GM12878 (cell line): ENCODE results near the gene LRRC45. TPM values are rescaled to one million over a fixed set of nuclear protein-coding genes. Genes with fewer than 3 reads are reported as not detected.
A peak's percentile ranks its signal among the peaks of the same experiment; 100 is the strongest.

Experiments
- ATAC-seq: fragments of 200-7000 bp; cut with Tn5 transposase; 3 replicates; pipeline ENCODE4 v1.9.1; 2020; ENCODE audit warnings: mild to moderate bottlenecking, moderate library complexity
- BruUV-seq: library from RNA; stranded (reverse); fragments of 400-500 nt; replicated peaks from 2 replicates; lab custom pipeline; 2021; lab: Mats Ljungman, UMichigan
- CTCF ChIA-PET: fragments of 300-600 bp; sonication (Branson Sonifier 250); formaldehyde crosslinking; extraction: SDS; loops from one replicate; lab custom pipeline; 2021; ENCODE audit warnings: inconsistent platforms; lab: Yijun Ruan, JAX
- POLR2A ChIA-PET: fragments of 350-600 bp; formaldehyde crosslinking; extraction: SDS; loops from one replicate; lab custom pipeline; 2021; ENCODE audit warnings: inconsistent platforms; lab: Charles Lee
- RAD21 ChIA-PET: fragments of 300-600 bp; sonication (Branson Sonifier 250); formaldehyde crosslinking; loops from one replicate; lab custom pipeline; 2023; ENCODE audit warnings: antibody characterized with exemption; ENCODE audit not compliant: unreplicated experiment; lab: Charles Lee
- SMC1A ChIA-PET: fragments of 300-600 bp; sonication (Branson Sonifier 250); formaldehyde crosslinking; loops from one replicate; lab custom pipeline; 2023; ENCODE audit not compliant: unreplicated experiment, uncharacterized antibody; lab: Charles Lee
- DNase-seq: peaks from one replicate; pipeline ENCODE4 v3.0.0-alpha.2; 2011; ENCODE audit warnings: low read depth, low spot score
- FAIRE-seq: peaks from 3 replicates; lab custom pipeline; 2011; peaks lifted over from hg19 to GRCh38; lab: Jason Lieb, UNC
- H2AFZ ChIP-seq: 2 replicates; pipeline ENCODE4 v1.6.0; 2011; ENCODE audit warnings: low read depth, low read length, control low read depth; ENCODE audit not compliant: control insufficient read depth
- H3K27ac ChIP-seq: 2 replicates; pipeline ENCODE4 v1.5.1; 2011; ENCODE audit warnings: control low read depth; ENCODE audit not compliant: control insufficient read depth, insufficient read depth
- H3K27me3 ChIP-seq, 2 experiments: replicated peaks in 1 of 2; 2 replicates each; pipeline versions ENCODE4 v1.6.0 to v1.6.1; 2011; ENCODE audit warnings: low read length in 1 of 2; ENCODE audit not compliant: control insufficient read depth in 2 of 2, insufficient read depth in 2 of 2
- H3K36me3 ChIP-seq, 2 experiments: 2 replicates each; pipeline ENCODE4 v1.5.1; 2011; ENCODE audit warnings: low read length in 1 of 2; ENCODE audit not compliant: control insufficient read depth in 2 of 2, insufficient read depth in 2 of 2
- H3K4me1 ChIP-seq: 2 replicates; pipeline ENCODE4 v1.6.1; 2011; ENCODE audit warnings: mild to moderate bottlenecking, low read length, moderate library complexity, mixed read lengths; ENCODE audit not compliant: control insufficient read depth, insufficient read depth
- H3K4me2 ChIP-seq: 2 replicates; pipeline ENCODE4 v1.6.0; 2011; ENCODE audit warnings: control low read depth; ENCODE audit not compliant: control insufficient read depth, insufficient read depth
- H3K4me3 ChIP-seq: fragments of 200-600 bp; sonication (generic); 2 replicates; pipeline ENCODE4 v1.5.1; 2016
- H3K79me2 ChIP-seq: 2 replicates; pipeline ENCODE4 v1.6.0; 2011; ENCODE audit warnings: low read length; ENCODE audit not compliant: control insufficient read depth, insufficient read depth
- H3K9ac ChIP-seq: 2 replicates; pipeline ENCODE4 v1.8.0; 2011; ENCODE audit warnings: low read length, control low read depth, mixed read lengths; ENCODE audit not compliant: control insufficient read depth, insufficient read depth
- H3K9me3 ChIP-seq: replicated peaks from 3 replicates; pipeline ENCODE4 v1.5.1; 2011; ENCODE audit warnings: mild to moderate bottlenecking, low read length; ENCODE audit not compliant: control insufficient read depth, insufficient read depth
- H4K20me1 ChIP-seq: 2 replicates; pipeline ENCODE4 v1.6.0; 2011; ENCODE audit not compliant: control insufficient read depth, insufficient read depth
- LARP7 ChIP-seq: fragments of 450-650 bp; IDR thresholded peaks from 2 replicates; pipeline ENCODE4 v1.6.1; 2017; ENCODE audit warnings: mild to moderate bottlenecking
- NRF1 ChIP-seq: conservative IDR thresholded peaks from 2 replicates; pipeline ENCODE4 v1.6.1; 2011; ENCODE audit warnings: mild to moderate bottlenecking, low read depth, low read length, improper control_type of control experiment
- SRF ChIP-seq, 2 experiments: IDR thresholded peaks; 2 replicates each; pipeline ENCODE4 v1.6.1; 2011; ENCODE audit warnings: low read depth in 2 of 2, low read length in 2 of 2, mild to moderate bottlenecking in 1 of 2, moderate library complexity in 1 of 2
- ZZZ3 ChIP-seq: IDR thresholded peaks from 2 replicates; pipeline ENCODE4 v1.6.1; 2011; ENCODE audit warnings: low read depth; ENCODE audit not compliant: control insufficient read depth, insufficient read length
- WGBS: methylation state at CpG from one replicate; pipeline ENCODE4 v1.1.6; 2016; ENCODE audit warnings: low lambda C conversion rate; ENCODE audit not compliant: insufficient replicate concordance, insufficient coverage; ENCODE audit errors: missing lambda C conversion rate; 5-methylcytosine and 5-hydroxymethylcytosine counted together
- in situ Hi-C: fragments of 300-500 bp; cut with MboI; formaldehyde crosslinking; loops from 9 replicates; pipeline ENCODE4 v1.14.3; 2018; ENCODE audit warnings: mixed read lengths
- intact Hi-C: fragments of 100-400 bp; cut with micrococcal nuclease; formaldehyde crosslinking; loops from one replicate; pipeline ENCODE4 v1.14.2; 2022; ENCODE audit not compliant: unreplicated experiment
- polyA plus RNA-seq, 11 experiments: library from polyadenylated mRNA; depleted of rRNA in 4 of 11; unstranded in 6 of 11; stranded (reverse) in 5 of 11; fragments of >200 nt; fragmentation: Nextera tagmentation in 4 of 11; fragmentation: Illumina TruSeq in 1 of 11; extraction: Ambion mirVana in 4 of 11; extraction: Trizol in 1 of 11; gene quantifications; 1 replicate in 1 of 11; 2 replicates in 10 of 11; pipeline versions ENCODE4 v1.2.1 to v1.2.3, GENCODE V29; 2011 to 2016; ENCODE audit warnings: inconsistent platforms in 2 of 11, missing spikeins in 2 of 11, low read depth in 1 of 11
- total RNA-seq, 4 experiments: library from RNA; depleted of rRNA in 3 of 4; stranded (reverse); fragments of >200 nt in 3 of 4; fragmentation: Illumina TruSeq in 1 of 4; extraction: Trizol in 1 of 4; gene quantifications; 2 replicates each; pipeline versions ENCODE4 v1.2.1 to v1.2.3, GENCODE V29; 2013 to 2021
- TF ChIP-seq, protein P1 (sequence below), 3 experiments: IDR thresholded peaks in 2 of 3; conservative IDR thresholded peaks in 1 of 3; 2 replicates each; pipeline ENCODE4 v1.5.1; 2011; ENCODE audit warnings: low read depth in 3 of 3, low read length in 3 of 3, mild to moderate bottlenecking in 3 of 3, control low read depth in 2 of 3, moderate library complexity in 2 of 3, inconsistent platforms in 1 of 3, mixed read lengths in 1 of 3; ENCODE audit not compliant: control insufficient read depth in 2 of 3, insufficient read depth in 1 of 3; ENCODE audit errors: extremely low read depth in 1 of 3

The LRRC45 gene
- total and polyA plus RNA-seq, 10 of the 15 experiments (the other 5 are each of a cell fraction or from before 2014, with no cell fraction given), result 0.03 to 27.7 (median 10.4) TPM

GRCh38 chr17:82031303-82031884, 8.3 kb downstream of the LRRC45 start, which contains the start of gene RAC3:
Gene RAC3, plus strand, starts transcription at chr17:82031678. Its CDS starts 84 bp downstream, at chr17:82031762.
- DNase-seq, result no peak
- Histone ChIP-seq H2AFZ (peak within 1 kb of the TSS; percentile 73), H3K9me3 (no peaks in the 10 kb centered on the region), H3K27ac (no peak within 1 kb of the TSS), H3K4me1 (peaks cover under 1% of the 10 kb centered on the region), H3K4me2 (peak within 1 kb of the TSS; percentile 94), H3K27me3 (no peaks in the 10 kb centered on the region), H3K4me3 (peak within 1 kb of the TSS; percentile 65; the same call in 1 of the 2 replicates), H3K36me3 (no peaks in the 10 kb centered on the region; a peak in 2 of 4 replicates), H4K20me1 (no peaks in the 10 kb centered on the region), H3K9ac (peak within 1 kb of the TSS; percentile 20; the same call in 1 of the 2 replicates), H3K79me2 (peaks cover under 1% of the 10 kb centered on the region; the same call in 1 of the 2 replicates)
- WGBS, result 1% methylated on average over 20 of the region's 96 CpGs
- ChIA-PET SMC1A (interaction anchor here (2.5 kb wide), 1 partner anchor 123 kb away, joined by 13 read pairs; no protein-coding TSS in a partner anchor), CTCF (interaction anchor here (0.6 to 2.3 kb wide), 4 partner anchors 68 to 315 kb away, joined by 3 to 11 read pairs (median 3); no protein-coding TSS in a partner anchor), POLR2A (no interaction called here), RAD21 (interaction anchor here (0.6 to 1.6 kb wide), 2 partner anchors 44 to 72 kb away, joined by 3 to 5 read pairs; no protein-coding TSS in a partner anchor)
- peak; percentile 48 for ATAC-seq
- TF ChIP-seq SRF (IDR thresholded peaks at IDR 0.05; ENCODE audit: low read depth in 2 of 2, low read length in 2 of 2) (peak in 1 of 2 experiments; percentile 66; a peak in 1 of 4 replicates), ZZZ3 (no peak)
- no peak for FAIRE-seq
- intact Hi-C loops, result no loop called here
- in situ Hi-C loops, result no loop called here
- BruUV-seq, result no TSS peak

- Histone ChIP-seq H3K36me3 (no peaks in the 10 kb centered on the region; a peak in 2 of 4 replicates), H3K9ac (no peak overlapping the region), H3K4me1 (peaks cover 6% of the 10 kb centered on the region), H4K20me1 (no peaks in the 10 kb centered on the region), H3K4me2 (peak overlapping the region; percentile 61; the same call in 1 of the 2 replicates), H2AFZ (no peak overlapping the region), H3K4me3 (0 out of 2 replicates have a peak overlapping the region, but pooled peaks have one; percentile 55), H3K27me3 (no peaks in the 10 kb centered on the region), H3K27ac (no peak overlapping the region), H3K79me2 (peaks cover 5% of the 10 kb centered on the region), H3K9me3 (no peaks in the 10 kb centered on the region)
- ChIA-PET SMC1A (no interaction called here), CTCF (interaction anchor here (1.5 kb wide), 1 partner anchor 269 kb away, joined by 3 read pairs; no protein-coding TSS in a partner anchor), POLR2A (no interaction called here), RAD21 (interaction anchor here (0.6 to 1.6 kb wide), 2 partner anchors 44 to 72 kb away, joined by 3 to 5 read pairs; no protein-coding TSS in a partner anchor)
- no peak for DNase-seq
- no peak for FAIRE-seq
- WGBS, result 29% methylated on average over 36 of the region's 59 CpGs
- 0 out of 2 replicates have a peak, but pooled peaks have one; percentile 34 for TF ChIP-seq LARP7
- no peak for TF ChIP-seq NRF1
- TF ChIP-seq, protein P1, sequence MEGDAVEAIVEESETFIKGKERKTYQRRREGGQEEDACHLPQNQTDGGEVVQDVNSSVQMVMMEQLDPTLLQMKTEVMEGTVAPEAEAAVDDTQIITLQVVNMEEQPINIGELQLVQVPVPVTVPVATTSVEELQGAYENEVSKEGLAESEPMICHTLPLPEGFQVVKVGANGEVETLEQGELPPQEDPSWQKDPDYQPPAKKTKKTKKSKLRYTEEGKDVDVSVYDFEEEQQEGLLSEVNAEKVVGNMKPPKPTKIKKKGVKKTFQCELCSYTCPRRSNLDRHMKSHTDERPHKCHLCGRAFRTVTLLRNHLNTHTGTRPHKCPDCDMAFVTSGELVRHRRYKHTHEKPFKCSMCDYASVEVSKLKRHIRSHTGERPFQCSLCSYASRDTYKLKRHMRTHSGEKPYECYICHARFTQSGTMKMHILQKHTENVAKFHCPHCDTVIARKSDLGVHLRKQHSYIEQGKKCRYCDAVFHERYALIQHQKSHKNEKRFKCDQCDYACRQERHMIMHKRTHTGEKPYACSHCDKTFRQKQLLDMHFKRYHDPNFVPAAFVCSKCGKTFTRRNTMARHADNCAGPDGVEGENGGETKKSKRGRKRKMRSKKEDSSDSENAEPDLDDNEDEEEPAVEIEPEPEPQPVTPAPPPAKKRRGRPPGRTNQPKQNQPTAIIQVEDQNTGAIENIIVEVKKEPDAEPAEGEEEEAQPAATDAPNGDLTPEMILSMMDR (IDR thresholded peaks at IDR 0.05 in 2 of 3, conservative IDR thresholded peaks at IDR 0.05 in 1 of 3; ENCODE audit: control insufficient read depth in 2 of 3, extremely low read depth in 1 of 3, insufficient read depth in 1 of 3, low read depth in 3 of 3, low read length in 3 of 3), result 0 out of 6 replicates have a peak, but pooled peaks of 1 of the 3 experiments have one; percentile 2
- intact Hi-C loops (no loop called here), in situ Hi-C loops (no loop called here)
- BruUV-seq, result no TSS peak
- peak; percentile 57 for ATAC-seq
Observed at GRCh38 chr17:82031885-82032627, 9.0 kb downstream of the LRRC45 start.
